Measurements from ENCODE around the gene FAM219A.
"Not testable (repeated sequence)": the region's sequence is repeated elsewhere in the genome, so short reads cannot be mapped to it uniquely, and the experiment has no call there.

Gene FAM219A

DNA sequence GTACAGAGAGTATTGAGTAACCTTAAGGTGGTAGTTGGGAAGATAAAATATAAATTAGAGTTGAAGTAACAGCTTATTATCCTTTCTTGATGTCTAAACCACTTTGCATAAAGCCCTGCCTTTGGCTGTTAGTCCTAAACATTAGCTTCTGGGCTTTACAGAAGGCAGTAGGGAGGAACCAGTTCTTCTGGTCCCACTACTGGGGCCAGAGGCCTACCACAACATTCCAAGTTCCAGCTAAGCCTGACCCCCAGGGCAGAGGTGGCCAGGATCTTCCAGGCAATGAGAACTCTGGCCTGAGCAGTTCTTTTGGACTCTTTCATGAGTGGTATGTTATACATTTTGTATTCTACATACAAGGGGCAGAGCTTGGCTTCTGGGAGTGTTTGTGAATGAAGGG is 26.3 kb upstream of the FAM219A start:
- DNase-seq: no peak
- ATAC-seq: no peak

DNA sequence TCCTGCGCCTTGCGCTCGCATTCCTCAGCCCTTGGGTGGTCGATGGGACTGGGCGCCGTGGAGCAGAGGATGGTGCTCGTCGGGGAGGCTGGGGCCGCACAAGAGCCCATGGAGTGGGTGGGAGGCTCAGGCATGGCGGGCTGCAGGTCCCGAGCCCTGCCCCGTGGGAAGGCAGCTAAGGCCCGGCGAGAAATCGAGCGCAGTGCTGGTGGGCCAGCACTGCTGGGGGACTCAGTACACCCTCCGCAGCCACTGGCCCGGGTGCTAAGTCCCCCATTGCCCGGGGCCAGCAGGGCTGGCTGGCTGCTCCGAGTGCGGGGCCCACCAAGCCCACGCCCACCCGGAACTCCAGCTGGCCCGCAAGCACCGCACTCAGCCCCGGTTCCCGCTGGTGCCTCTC is 24.4 kb upstream of the FAM219A start:
- not testable (repeated sequence) for ATAC-seq, DNase-seq

DNA sequence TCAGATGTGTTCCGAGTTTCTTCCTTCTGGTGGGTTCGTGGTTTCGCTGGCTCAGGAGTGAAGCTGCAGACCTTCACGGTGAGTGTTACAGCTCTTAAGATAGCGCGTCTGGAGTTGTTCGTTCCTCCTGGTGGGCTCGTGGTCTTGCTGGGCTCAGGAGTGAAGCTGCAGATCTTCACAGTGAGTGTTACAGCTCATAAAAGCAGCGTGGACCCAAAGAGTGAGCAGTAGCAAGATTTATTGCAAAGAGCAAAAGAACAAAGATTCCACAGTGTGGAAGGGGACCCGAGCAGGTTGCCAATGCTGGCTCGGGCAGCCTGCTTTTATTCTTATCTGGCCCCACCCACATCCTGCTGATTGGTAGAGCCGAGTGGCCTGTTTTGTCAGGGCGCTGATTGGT is 23.2 kb upstream of the FAM219A start:
- not testable (repeated sequence) for DNase-seq, ATAC-seq

DNA sequence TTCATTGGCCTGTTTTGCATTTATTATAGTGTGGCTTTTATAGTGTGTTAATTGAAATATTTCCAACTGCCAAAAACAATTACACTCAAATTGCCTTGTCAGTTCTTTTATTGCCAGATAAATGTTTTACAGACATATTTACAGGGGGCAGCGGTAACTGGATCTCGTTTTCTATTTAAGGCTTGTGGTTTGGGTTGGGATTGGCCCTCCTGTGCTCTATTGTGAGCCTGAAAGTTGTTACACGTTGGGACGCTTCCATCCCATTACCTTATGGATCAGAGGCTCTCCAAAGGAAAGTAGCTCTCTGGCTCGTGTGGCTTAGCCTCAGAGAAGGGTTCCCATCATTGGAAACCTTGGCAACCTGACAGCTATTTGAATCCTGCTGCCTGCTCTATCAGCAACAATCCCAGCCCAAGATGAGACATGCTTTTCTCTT is 21.1 kb upstream of the FAM219A start:
- ATAC-seq: no peak

DNA sequence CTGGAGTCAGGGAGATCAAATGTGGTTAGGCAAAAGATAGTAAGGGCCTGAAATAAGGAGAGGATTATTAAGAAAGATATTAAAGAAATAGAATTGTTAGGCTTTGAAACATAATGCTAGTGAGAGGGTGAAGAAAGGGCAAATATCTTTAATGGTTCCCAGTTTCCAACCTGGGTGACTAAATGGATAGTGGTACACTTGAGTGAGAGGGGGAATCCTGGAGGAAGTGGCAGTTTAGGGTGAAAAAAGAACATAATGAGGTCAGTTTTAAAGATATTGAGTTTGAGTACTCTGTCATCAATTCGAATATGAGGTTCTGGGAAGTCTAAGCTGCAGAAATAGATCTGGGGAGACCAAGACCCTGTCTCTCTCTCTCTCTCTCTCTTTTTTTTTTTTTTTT is 19.2 kb upstream of the FAM219A start:
- no peak for DNase-seq
- no peak for ATAC-seq

More for the DNA sequence above, 21.1 kb upstream of the FAM219A start:
- no peak for DNase-seq

DNA sequence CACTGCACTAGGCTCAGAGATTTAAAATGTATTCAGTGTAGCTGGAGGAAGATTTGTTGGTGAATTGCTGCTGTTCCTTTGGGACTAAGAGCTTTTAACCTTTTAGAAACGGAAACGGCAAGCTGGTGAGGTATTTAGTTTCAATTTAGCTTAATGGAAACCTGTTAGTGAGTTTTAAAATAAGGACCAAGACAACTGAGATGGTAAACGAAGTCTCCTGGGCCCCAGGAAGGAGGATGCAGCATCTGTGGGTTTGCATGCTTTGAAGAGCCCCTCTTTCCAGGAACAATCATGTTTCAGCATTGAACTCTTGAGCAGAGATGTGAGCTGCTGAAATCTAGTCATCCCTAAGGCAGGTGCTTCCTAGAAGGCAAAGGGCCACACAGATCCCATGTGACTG is 16.7 kb upstream of the FAM219A start:
- ATAC-seq (no peak), DNase-seq (no peak)

DNA sequence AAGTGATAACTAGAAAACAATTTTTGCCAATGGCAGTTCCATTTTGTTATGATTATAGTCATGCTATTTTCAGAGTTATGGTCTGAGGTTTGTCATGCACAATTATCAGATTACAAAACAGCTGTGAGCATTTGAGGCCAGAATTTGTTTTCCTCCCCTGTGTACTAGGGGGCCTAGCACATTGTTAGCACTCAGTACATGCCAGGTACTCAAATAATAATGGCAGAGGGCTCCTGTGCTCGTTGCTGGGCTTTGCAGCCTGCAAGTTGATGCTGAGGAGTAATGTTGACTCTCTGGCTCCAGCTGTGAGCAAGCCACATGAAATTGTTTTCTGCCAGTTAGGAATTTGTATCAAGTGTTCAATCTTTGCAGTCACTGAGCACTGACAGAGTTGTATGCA is 7.1 kb upstream of the FAM219A start:
- ATAC-seq (no peak), DNase-seq (no peak)

DNA sequence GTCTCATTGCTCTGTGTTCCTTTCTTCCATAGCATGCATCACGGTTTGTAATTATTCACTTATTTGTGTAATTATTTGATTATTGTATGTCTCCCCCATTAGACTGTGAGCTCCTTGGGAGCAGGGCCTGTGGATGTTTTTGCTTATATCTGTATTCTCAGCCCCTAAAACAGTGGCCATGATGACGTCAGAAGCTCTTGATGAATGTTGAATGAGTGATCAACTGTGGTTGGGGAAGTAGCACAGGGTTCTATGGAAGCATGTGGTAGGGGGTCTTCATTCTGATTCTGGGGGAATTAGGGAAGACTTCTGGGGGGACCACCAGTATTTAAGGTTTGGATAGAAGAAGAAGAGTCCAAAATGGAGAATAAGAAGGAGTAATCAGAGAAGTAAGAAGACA is 6.2 kb upstream of the FAM219A start:
- DNase-seq: no peak

DNA sequence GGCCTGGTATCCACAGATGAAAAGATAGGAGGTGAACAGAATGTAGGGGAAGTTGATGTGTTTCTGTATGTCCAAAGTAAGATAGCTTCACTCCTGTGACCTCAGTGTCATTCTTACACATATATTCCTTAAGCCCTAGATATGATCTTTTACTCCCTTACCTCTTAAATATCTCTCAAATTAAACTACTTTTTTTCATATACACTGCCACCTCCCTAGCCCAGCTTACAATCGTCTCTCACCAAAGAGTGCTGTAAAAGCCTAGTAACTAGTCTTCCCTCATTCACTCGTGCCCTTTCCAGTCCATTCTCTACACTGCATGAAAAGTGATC is 5.5 kb upstream of the FAM219A start:
- ATAC-seq (no peak), DNase-seq (no peak)

More for the DNA sequence above, 6.2 kb upstream of the FAM219A start:
- no peak for ATAC-seq

DNA sequence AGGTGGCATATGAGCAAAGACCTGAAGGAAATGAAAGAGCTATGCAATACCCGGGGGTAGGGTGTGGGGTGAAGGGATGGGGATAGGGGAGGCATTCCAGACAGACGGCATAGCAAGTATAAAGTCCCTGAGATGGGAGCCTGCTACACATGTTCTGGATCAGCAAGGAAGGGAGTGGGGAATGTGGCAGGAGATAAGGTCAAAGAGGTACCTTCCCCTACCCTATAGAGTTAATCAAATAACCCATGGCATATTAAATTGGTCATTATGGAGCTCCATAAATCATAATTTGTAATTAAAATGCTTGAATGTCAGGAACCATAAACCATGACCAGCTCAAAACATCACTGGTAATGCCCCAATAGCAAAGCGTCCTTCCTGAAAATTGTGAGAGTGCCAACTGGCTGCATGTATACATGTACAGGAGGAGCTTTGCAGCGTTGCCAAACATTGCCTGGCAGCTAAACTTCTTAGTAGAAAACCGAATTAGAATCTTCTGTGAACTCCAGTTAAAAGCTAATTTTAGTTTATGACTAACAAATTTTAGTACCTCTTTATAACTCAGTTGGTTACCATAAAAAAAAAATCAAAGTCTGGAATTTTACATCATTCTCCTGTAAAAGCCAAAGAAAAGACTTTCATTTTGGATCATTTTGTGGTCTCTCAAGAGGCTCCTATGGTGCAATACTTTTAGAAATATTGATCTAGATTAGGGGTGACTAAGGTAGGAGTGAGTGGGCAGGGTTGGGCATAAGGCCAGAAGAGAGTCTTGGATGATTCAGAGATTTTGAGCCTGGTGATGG is 4.9 kb upstream of the FAM219A start:
- ATAC-seq: peak; percentile 86

DNA sequence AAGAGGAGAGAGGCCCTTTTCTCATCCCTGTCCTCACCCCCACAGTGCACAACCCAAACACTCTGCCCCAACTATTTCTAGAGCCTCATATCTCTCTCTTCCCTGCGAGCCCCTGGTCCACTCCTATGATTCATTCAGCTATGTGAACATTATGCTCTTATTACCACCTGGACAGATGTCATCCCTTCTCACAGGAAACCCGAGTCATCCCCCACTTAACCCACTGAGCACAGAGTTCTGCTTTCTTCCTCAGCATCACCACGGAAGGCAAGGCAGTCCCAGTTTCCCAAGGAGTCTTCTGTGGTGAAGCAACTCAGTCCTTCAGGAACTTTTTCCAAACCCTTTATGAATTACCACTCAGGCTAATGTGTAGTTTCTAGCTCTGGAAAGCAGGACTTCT is 1.6 kb upstream of the FAM219A start:
- no peak for DNase-seq
- no peak for ATAC-seq

More for the DNA sequence above, 4.9 kb upstream of the FAM219A start:
- peak; percentile 71 for DNase-seq

DNA sequence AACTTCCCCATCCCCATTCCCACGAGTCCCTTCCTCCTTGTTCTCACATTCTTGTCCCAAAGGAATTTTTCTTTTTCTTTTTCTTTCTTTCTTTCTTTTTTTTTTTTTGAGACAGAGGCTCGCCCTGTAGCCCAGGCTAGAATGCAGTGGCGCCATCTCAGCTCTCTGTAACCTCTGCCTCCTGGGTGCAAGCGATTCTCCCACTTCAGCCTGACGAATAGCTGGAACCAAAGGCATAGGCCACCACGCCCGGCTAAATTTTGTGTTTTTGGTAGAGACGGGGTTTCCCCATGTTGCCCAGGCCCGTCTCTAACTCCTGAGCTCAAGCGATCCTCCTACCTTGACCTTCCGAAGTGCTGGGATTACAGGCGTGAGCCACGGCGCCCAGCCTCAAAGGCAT is 986 bp upstream of the FAM219A start:
- no peak for ATAC-seq
- no peak for DNase-seq

DNA sequence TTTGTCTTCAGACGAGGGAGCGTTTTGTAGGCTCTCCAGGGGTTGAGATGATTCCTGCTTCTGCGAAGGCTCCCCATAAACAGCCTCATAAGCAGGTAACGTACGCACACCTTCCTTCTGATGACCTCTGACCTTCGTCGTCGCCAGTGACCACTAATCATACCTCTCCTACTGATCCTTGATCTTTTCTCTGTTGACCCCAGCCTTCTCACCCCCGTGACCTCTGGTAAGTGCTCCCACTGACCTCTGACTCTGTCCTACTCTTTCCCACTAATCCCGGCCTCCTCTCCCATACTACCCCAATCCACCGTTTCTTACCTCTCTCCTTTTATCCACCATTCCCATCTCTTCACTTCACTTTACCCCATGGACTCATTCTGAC is 580 bp upstream of the FAM219A start:
- DNase-seq: no peak

DNA sequence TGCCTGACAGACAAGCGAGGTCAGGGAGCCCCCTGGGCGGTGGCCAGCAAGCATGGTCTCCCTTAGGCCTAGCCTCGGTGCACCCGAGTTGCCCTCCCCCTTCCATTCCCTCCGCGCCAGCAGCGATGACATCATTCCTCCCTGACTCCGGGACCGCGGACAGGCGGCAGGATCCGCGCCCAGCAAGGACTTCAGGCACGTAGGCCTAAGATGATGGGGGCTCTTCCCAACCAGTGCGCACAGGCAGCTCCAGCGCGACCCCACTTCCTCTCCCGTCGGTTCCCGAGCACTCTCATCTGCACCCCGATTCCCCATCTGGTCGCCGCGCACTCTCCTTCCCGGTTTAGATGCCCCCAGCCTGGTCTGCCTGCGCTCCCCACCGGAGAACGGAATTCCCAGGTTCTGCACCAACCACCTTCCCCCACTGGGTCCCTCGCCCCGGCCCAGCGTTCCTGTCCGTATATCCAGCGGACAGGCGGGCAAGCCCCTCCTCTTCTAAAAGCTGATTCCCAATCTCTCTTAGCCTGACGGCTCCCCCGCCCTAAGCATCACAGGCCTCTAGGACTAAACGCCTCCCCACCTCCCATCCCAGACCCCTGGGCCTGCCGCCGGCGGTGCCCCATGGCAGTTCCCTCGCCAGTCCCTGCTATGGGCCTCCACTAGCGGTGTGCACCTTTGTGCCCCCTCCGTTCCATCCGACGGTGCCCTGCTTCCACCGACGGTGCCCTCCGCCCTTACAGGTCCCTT is 931 bp downstream of the FAM219A start:
- ATAC-seq: no peak
- DNase-seq: peak; percentile 27

More for the DNA sequence above, 580 bp upstream of the FAM219A start:
- no peak for ATAC-seq

DNA sequence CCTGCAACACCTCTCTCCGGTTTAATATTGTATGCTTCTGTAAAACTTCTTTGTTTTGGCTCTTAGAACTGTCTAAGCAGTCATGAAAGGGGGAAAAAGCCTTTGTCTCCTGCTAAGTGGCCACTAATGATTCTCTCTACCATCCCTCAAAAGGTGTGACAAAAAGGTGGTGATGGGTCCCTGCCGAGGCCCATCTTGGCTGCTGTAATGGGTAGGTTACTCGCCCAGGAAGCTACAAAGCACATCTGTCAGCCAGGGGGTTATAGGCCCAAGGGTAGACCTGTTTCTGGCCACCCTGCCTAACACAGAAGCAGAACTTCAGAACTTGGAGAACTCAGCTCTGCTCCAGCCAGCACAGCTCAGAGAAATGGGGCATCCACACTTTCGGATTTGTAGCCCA is 1.6 kb downstream of the FAM219A start:
- ATAC-seq (no peak), DNase-seq (no peak)

DNA sequence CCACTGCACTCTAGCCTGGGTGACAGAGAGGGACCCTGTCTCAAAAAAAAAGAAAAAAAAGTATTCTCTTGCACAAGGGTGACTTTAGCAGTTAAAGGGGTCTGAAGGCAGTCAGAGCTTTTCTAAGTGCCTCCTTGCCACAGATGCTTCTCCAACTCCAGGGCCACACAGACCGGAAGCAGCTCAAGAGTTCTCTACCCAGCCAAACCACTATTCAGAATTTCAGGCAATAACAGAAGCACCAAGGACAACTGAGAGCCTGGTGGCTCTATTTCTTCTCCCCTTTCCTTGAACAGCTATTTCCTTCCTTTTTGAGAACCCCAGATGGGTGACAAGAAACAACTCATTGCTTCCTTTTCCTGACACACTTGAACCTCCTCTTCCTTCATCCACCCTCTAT is 2.2 kb downstream of the FAM219A start:
- ATAC-seq (no peak), DNase-seq (no peak)

DNA sequence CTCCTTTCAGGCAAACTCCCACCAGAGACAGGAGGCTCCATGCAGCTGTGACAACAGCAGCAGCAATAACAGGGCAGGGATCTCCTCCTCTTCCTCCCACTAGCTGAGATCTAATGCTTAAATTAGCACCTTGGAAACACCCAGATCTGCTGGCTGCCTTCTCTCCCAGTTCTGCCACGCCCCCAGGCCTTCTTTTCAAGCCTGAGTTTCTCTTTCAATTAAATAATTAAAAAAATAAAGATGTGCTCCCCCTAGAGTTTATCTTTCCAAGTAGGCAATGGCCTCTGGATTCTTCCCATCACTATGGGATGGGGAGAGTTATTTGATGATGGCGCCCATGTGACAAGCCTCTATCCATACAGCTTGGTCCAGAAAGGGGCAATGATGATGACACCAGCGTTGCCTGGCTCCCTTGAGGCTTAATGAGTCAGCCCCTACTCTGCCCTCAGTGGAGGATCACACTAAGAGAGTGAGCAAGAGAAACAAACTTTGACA is 3.8 kb downstream of the FAM219A start:
- peak; percentile 56 for ATAC-seq

DNA sequence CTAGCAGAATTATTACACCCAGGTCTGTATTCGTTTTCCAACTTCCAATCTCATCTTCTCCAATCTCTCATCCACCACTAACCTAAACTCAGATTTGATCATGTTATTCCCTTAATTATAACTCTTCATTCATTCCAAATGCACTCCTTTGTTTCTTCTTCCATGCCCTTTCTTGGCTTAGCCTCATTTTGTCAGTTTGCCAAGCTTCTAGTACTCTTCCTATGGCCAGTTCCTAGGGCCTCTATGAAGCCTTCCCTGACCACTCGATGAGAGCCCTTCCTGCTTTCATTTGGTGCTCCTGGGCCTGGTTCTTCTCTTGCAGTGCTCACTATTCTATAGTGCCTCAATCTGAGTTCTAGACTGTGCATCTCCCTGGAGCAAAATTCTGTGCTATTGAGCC is 5.8 kb downstream of the FAM219A start:
- no peak for ATAC-seq
- no peak for DNase-seq

More for the DNA sequence above, 3.8 kb downstream of the FAM219A start:
- DNase-seq: peak; percentile 39

DNA sequence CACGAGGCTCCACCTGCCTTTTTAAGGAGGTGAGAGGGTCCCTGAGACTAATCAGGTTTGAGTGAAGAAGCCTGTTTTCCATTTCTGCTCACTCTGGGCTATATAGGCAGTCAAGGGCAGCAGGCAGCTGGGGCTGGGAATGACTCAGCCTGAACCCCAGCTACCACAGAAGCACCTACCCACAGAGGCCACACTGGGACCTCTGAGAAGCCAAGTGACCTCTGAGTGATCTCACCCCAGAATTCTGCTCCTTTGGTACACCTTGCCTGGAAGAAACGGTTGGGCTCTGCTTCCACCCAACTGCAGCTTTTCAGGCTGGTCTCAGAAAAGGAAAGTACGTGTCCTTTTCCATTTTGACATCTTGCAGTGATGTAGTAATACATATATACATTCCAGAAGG is 6.8 kb downstream of the FAM219A start:
- peak; percentile 85 for ATAC-seq

DNA sequence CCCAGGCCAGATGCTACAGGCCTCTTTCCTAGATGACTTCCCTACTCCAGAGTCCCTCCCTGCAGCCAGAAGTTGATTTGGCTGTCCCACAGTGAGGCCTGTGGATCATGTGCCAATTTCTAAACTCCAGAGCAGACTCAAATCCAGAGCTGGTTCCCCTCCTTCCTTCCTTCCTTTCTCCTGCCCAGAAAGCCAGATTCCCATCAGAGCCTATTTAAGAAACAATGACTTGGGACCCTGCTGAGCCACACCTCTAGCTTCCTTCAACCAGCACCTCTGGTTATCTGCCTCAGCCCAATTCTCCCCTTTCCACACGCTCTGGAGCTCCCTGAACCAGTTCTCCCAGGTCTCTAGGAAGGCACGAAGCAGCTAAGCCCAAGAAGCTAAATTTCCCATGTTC is 7.2 kb downstream of the FAM219A start:
- ATAC-seq (no peak), DNase-seq (no peak)

More for the DNA sequence above, 6.8 kb downstream of the FAM219A start:
- peak; percentile 32 for DNase-seq

DNA sequence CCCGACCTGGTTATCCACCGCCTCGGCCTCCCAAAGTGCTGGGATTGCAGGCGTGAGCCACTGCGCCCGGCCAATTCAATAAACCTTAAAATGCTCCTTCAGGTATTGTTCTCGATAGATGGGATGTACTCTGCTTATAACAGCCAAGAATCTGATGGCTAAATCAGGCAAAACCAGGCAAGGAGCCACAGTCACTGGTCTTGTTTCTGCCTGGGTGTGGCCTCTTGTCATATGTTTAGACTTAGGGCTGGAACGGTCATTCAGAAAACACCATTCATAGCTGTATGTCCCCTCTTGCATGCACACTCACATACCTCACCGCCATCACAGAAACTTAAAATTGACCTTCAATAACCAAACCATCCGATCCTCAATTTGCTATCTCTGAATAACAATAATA is 7.7 kb downstream of the FAM219A start:
- ATAC-seq: no peak
- no peak for DNase-seq

DNA sequence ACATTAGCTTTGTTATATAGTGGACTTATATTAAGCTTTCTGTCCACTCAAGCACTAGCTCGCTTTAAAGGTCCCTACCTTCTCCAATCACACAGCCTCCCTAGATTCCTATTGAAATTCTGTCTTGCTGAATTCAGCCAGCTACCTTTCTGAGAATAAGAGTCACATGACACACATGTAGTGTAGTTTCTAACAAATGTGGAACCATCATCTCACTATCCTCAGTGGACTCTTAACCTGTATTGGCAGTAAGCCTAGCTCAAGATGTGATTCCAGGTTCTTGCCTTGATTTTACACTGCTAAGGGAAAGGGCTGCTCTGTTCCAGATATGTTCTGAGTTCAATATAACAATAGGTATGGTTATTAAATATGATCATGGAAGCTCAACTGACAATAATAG is 11.4 kb downstream of the FAM219A start:
- DNase-seq: no peak
- ATAC-seq: no peak

DNA sequence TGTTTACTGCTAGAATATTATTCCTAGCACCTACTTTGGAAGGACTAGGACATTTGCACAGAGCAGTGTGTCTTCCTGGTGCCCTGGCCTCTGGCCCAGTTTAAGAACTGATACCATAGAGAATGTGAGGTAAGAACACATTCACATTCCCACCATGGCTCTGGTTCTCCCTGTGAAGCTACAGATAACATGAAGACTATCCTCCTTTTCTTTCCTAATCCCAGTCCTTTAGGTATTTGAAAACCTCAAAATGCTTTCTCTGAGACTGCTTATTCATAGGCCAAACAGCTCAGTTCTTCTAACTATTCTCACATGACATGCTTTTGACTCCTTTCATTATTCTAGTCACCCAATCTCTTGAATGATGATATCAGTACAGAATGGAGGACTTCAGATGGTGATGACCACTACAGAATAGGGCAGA is 11.9 kb downstream of the FAM219A start:
- no peak for DNase-seq
- ATAC-seq: no peak
